ENCODE measurements around the gene CDH12.

Gene CDH12

DNA sequence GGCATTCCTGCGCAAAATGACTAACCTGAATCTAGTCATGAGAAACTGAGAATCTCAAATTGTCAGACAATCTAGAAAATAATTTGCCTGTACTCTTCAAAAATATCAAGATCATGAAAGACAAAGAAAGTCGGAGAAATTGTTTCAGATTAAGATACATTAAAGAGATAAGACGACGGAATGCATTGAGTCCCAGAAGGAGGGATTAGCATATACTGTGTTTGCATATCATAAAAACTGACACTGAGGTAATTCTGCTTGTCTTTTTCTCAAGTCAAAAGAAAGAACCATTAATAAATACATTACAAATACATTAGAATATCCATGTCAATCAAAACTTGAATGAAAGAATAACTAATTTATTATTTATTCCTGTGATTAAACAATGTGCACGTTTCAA, 88.4 kb downstream of the CDH12 start:
- DNase-seq (ENCODE audit: low spot score): no peak

- DNase-seq (ENCODE audit: low spot score): no peak
Measured at GRCh38 chr5:22757776-22758175, 95.4 kb downstream of the CDH12 start.

DNA sequence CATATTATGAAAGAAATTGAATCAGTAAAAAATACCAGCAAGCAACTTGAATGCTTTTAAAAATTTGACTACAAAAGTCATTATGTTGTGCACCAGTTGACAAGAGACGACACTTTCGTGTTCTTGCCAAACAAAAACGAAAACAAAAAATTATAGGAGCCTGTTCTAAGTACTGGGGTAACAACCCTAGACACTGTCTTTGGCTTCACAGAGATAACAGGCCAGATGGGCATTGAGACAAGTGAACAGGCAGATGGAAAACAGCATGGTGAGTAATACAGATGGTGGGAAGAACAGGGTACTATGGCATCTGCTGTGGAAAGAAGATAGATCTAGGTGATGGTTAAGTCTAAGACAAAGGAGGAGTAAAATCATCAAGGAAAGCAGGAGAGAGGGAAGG, 99.0 kb downstream of the CDH12 start:
- DNase-seq (ENCODE audit: low spot score): no peak

DNA sequence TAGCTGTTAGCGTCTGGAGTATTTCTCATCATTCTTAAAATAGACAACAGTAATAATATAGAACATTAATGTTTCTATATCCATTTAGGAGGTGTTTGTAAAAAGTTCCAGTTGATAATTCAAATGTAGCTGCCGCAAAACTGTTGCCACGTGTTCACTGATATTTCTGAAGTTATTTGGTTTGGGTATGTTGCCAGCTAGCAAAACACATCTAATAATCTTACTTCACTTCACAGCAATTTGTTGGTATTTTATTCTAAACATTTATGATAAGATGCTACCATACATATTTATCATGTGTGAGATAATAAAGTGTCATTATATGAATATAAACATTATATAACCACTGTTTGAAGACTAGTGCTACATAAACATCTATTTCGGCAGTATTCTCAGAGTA, 101.6 kb downstream of the CDH12 start:
- DNase-seq (ENCODE audit: low spot score): no peak

GRCh38 chr5:22736443-22737003, 116.6 kb downstream of the CDH12 start:
- DNase-seq (ENCODE audit: low spot score): no peak

GRCh38 chr5:22734907-22735306, 118.2 kb downstream of the CDH12 start:
- DNase-seq (ENCODE audit: low spot score): no peak

GRCh38 chr5:22728610-22729009, 124.5 kb downstream of the CDH12 start:
- DNase-seq (ENCODE audit: low spot score): no peak

DNA sequence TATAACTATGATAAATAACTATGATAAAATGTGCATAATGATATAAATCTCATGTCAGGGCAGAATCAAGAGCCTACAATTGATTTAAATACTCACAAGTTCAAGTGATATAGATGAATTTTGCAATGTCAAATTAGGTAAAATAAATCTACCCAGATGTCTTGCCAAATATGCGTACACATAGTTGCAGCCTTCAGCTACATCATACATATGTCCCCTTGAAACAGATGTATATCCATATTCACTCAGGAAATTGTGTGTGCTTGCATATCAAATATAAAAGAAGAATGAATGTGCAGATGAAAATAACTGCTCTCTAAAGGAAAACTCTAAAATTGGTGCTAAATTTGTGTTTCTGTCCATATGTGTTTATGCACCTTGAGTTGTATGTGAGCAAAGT, 130.7 kb downstream of the CDH12 start:
- no peak for DNase-seq (ENCODE audit: low spot score)

- no peak for DNase-seq (ENCODE audit: low spot score)
Measured at GRCh38 chr5:22722056-22722455, 131.1 kb downstream of the CDH12 start.

DNA sequence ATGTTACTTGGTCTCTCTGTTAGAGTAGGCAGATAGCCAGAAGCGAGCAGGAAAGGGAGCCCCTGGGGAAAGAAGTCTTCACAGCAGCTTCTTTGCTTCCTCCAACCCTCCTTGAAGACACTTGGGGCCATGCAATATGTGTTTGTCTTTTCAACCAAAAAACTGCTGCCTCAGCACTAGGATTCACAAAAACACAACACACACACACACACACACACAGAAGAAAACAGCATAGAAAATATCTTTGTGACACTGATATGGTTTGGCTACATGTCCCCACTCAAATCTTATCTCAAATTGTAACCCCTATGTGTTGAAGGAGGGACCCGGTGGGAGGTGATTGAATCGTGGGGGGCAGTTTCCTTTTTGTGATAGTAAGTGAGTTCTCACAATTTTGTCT, 133.3 kb downstream of the CDH12 start:
- no peak for DNase-seq (ENCODE audit: low spot score)

GRCh38 chr5:22710660-22711059, 142.5 kb downstream of the CDH12 start:
- no peak for DNase-seq (ENCODE audit: low spot score)

DNA sequence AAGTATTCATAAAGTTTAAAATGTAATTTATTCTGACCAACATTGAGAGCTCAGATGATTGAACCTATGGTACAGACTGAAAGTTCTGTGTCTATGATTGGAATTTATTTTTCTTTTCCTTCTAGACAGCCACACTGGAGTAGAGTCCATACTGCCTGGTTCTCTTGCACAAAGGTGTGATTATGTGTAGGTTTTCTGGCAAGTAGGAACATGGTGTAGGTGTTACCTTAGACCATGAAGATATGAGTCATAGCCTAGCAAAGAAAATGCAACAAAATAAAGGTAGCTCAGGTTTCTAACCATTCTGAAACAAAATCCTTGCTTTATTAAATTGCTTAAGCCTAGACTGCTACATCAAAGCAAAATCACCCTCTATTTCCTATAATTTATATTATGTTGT, 143.4 kb downstream of the CDH12 start:
- no peak for DNase-seq (ENCODE audit: low spot score)

- no peak for DNase-seq (ENCODE audit: low spot score)
Measured at GRCh38 chr5:22708770-22709328, 144.3 kb downstream of the CDH12 start.

GRCh38 chr5:22706901-22707300, 146.2 kb downstream of the CDH12 start:
- no peak for DNase-seq (ENCODE audit: low spot score)

- DNase-seq (ENCODE audit: low spot score): no peak
Measured at GRCh38 chr5:22699319-22699718, 153.8 kb downstream of the CDH12 start.

- no peak for DNase-seq (ENCODE audit: low spot score)
Measured at GRCh38 chr5:22693121-22693520, 160.0 kb downstream of the CDH12 start.

- no peak for DNase-seq (ENCODE audit: low spot score)
Measured at GRCh38 chr5:22683050-22683449, 170.1 kb downstream of the CDH12 start.

DNA sequence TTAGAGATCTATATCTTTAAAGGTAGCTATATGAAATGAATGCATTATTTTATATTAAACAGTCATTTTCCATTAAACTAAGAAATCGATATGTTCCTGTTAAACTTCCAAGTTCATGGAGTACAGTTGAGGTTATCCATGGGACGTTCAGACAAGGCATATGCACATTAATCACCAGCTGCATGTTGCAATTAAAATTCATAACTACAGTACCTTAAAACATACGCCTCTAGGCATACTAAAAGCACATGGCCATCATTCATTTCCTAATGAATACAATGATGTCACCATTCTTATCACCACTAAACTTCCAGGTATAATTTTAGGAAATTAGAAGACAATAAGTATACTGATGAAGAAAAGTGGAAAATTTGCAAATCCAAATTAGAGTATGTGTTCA, 174.3 kb downstream of the CDH12 start:
- no peak for DNase-seq (ENCODE audit: low spot score)

DNA sequence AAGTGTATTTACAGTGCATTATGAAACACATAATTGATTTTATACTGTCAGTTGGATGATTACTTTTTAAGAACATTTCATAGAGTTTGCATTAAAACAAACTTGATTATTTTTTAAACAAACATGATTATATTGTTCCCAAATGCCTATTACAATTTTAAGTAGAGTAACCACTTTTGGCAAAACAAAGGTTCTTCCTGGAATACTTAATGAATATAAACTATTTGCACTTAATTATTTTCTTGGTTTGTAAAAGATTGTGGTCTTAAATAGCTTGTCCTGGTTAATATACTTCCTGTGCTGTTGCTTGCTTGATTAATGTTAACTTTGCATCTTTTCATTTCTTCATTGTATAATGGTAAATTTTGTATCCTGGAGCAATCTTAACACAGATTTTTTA, 180.0 kb downstream of the CDH12 start:
- no peak for DNase-seq (ENCODE audit: low spot score)

GRCh38 chr5:22669345-22669744, 183.8 kb downstream of the CDH12 start:
- no peak for DNase-seq (ENCODE audit: low spot score)

- DNase-seq (ENCODE audit: low spot score): no peak
Measured at GRCh38 chr5:22665801-22666200, 187.3 kb downstream of the CDH12 start.

GRCh38 chr5:22663134-22663533, 190.0 kb downstream of the CDH12 start:
- DNase-seq (ENCODE audit: low spot score): no peak

DNA sequence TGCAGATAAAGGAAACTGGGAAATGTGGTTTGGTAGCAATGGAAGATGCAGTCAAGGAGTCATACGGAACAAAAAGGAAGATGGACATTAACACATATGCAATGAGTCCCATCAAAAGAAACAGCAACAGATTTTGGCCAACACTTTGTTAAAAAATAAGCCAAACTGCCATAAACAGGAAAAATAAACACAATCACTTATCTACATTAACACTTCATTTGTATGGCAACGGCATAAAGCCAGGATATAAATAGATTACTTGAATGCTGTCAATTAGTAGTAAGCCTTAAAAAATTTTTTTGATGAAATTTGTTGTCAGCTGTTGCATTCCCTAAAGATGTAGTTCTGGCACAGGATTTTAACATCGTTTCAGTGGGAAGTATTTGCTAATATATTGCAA, 190.8 kb downstream of the CDH12 start:
- DNase-seq (ENCODE audit: low spot score): no peak

- DNase-seq (ENCODE audit: low spot score): no peak
Measured at GRCh38 chr5:22651355-22651754, 201.8 kb downstream of the CDH12 start.

DNA sequence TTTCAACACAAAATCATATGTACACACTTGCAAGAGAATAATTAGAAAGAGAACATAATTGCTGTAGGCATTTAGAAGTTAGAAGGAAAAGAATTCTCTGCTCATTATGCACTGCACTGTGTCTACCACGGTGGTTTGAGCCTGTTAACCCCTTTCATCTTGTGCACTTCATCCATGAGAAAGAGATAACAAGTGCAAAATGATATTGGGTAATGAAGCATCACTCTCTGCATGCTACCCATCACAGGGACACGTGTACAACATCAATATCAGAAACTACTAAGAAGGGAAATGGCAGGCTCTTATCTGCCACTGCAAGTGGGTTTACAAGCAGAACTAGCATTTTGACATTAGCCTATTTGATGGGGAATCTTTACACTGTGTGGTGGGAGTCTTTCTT, 202.6 kb downstream of the CDH12 start:
- no peak for DNase-seq (ENCODE audit: low spot score)

Data from left forelimb (tissue), 1 donor.